NT2/D1 (cell line): ENCODE data around the gene FAM163A.
"Not testable (repeated sequence)": the region's sequence is repeated elsewhere in the genome, so short reads cannot be mapped to it uniquely, and the experiment has no call there.

Experiments
- DNase-seq: peaks from one replicate; pipeline ENCODE4 v3.0.0-alpha.2; 2011; ENCODE audit warnings: low read depth, low spot score
- H3K27me3 ChIP-seq: 2 replicates; pipeline ENCODE4 v1.6.0; 2011; ENCODE audit warnings: mild to moderate bottlenecking; ENCODE audit not compliant: insufficient read length, insufficient read depth
- H3K36me3 ChIP-seq: 2 replicates; pipeline ENCODE4 v1.6.1; 2011; ENCODE audit warnings: mild to moderate bottlenecking, low read length, mixed read lengths; ENCODE audit not compliant: insufficient read depth, insufficient read length
- H3K4me1 ChIP-seq: 2 replicates; pipeline ENCODE4 v1.5.1; 2011; ENCODE audit not compliant: insufficient read depth, insufficient read length
- H3K4me3 ChIP-seq: 2 replicates; pipeline ENCODE4 v1.5.1; 2011; ENCODE audit warnings: low read depth; ENCODE audit not compliant: insufficient read length
- H3K9ac ChIP-seq: 2 replicates; pipeline ENCODE4 v1.6.0; 2011; ENCODE audit warnings: low read depth; ENCODE audit not compliant: insufficient read length
- H3K9me3 ChIP-seq: 2 replicates; pipeline ENCODE4 v1.5.1; 2011; ENCODE audit warnings: mild to moderate bottlenecking, low read length; ENCODE audit not compliant: insufficient read depth
- SUZ12 ChIP-seq: IDR thresholded peaks from 2 replicates; pipeline ENCODE4 v1.6.1; 2011; ENCODE audit not compliant: insufficient read length, insufficient read depth; ENCODE audit errors: extremely low read depth
- YY1 ChIP-seq: IDR thresholded peaks from 2 replicates; pipeline ENCODE4 v1.6.1; 2011; ENCODE audit not compliant: insufficient read length, insufficient read depth
- ZNF274 ChIP-seq: IDR thresholded peaks from 2 replicates; pipeline ENCODE4 v1.6.1; 2011; ENCODE audit warnings: mild to moderate bottlenecking, low read depth, low read length

Gene FAM163A

DNA sequence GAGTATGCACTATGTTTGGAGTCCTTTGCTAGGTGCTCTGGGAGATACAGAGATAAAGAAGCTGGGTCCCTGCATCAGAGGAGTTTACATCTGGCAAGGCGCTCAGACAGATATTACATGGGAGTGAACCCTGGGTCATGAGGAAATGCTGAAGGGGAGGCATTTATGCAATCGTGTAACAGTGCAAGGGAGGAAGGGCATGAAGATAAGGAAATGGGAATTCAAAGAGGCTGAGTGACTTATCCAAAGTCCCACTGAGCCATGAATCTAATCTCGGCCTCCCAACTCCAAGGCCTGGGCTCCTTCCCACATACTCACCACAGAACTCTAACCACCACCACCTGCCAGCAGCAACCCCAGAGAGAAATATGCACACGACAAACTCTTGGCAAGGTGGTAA is 51.6 kb downstream of the FAM163A start:
- no peaks in the 10 kb centered on the region for H3K4me1 ChIP-seq
- no peaks in the 10 kb centered on the region for H3K36me3 ChIP-seq
- DNase-seq = no peak
- no peak overlapping the region for H3K4me3 ChIP-seq
- H3K27me3 ChIP-seq = no peaks in the 10 kb centered on the region
- TF ChIP-seq SUZ12 (no peak), ZNF274 (no peak), YY1 (no peak)
- H3K9ac ChIP-seq = no peak overlapping the region
- H3K9me3 ChIP-seq = no peaks in the 10 kb centered on the region

- Histone ChIP-seq H3K9ac (no peak overlapping the region), H3K4me1 (no peaks in the 10 kb centered on the region), H3K9me3 (no peaks in the 10 kb centered on the region), H3K27me3 (no peaks in the 10 kb centered on the region), H3K4me3 (no peak overlapping the region), H3K36me3 (no peaks in the 10 kb centered on the region)
- DNase-seq = no peak
- TF ChIP-seq ZNF274 (no peak), YY1 (no peak), SUZ12 (no peak)
Observed at GRCh38 chr1:179798213-179798863, 55.2 kb downstream of the FAM163A start.

GRCh38 chr1:179798864-179799516 is 55.9 kb downstream of the FAM163A start:
- Histone ChIP-seq H3K36me3 (no peaks in the 10 kb centered on the region), H3K27me3 (no peaks in the 10 kb centered on the region), H3K9ac (no peak overlapping the region), H3K9me3 (no peaks in the 10 kb centered on the region), H3K4me3 (no peak overlapping the region), H3K4me1 (no peaks in the 10 kb centered on the region)
- no peak for TF ChIP-seq ZNF274
- no peak for TF ChIP-seq YY1
- TF ChIP-seq SUZ12 = no peak
- no peak for DNase-seq

DNA sequence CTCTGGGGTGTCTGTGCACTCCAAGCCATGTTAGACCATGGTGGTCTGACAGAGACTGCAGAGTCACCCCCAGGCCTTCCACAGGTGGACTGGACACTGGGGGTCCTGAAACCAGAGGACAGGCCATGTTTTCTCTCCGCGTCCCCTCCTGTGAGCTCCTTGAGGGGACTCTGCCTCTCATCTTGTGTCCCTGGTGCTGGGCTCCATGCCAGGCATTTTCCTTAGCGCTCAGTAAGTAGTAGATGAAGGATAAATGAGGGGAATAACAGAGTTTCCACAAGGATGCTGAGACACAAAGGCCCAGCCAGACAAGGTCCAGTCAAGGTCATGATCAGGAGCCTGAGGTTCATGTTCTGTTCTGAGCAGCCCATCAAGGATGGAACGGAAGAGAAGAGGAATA is 57.4 kb downstream of the FAM163A start:
- Histone ChIP-seq H3K4me1 (no peaks in the 10 kb centered on the region), H3K27me3 (no peaks in the 10 kb centered on the region), H3K9me3 (no peaks in the 10 kb centered on the region), H3K9ac (no peak overlapping the region), H3K4me3 (no peak overlapping the region), H3K36me3 (no peaks in the 10 kb centered on the region)
- TF ChIP-seq ZNF274 (no peak), SUZ12 (no peak), YY1 (no peak)
- no peak for DNase-seq

DNA sequence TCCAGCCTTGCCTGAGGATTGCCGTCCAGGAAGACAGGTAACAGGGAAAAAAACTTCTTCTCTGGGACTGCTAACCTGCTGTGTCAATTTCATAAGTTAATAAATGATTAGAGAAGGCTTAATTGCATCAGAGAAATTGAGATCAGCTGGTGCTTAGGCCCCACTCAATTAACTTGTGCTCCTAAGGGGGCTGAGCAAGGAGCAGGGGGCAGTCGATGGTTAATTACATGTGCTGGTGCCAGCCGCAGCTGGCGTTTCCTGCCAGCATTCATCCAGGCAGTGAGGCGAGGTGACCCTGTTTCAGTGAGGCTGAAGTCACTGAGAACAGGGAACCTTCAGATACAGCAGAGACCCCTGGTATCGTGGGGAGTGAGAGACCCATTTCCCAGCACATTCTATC is 60.0 kb downstream of the FAM163A start:
- no peak for DNase-seq
- TF ChIP-seq ZNF274 (no peak), SUZ12 (no peak), YY1 (no peak)
- no peaks in the 10 kb centered on the region for H3K27me3 ChIP-seq
- H3K9me3 ChIP-seq = no peaks in the 10 kb centered on the region
- no peaks in the 10 kb centered on the region for H3K36me3 ChIP-seq
- no peak overlapping the region for H3K9ac ChIP-seq
- peaks cover 8% of the 10 kb centered on the region for H3K4me1 ChIP-seq
- H3K4me3 ChIP-seq = no peak overlapping the region

DNA sequence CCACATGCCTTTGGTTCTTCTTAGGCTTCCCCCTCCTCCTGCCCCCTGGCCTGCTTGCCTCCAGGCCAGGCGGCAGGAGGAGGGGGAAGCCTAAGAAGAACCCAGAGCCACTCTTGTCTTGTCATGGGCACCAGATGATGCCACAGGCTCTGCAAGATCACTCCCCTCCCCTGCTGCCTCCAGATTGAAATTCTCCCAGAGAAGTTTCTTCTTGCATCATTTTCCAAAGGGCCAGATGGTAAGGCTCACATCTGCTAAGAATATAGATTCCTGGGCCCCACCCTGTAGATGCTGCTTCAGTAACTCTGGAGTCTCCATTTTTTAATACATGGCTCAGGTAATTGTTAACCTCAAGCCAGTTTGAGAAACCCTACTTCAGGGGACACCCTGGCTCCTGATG is 60.8 kb downstream of the FAM163A start:
- Histone ChIP-seq H3K4me1 (peaks cover 8% of the 10 kb centered on the region), H3K27me3 (no peaks in the 10 kb centered on the region), H3K9me3 (no peaks in the 10 kb centered on the region), H3K9ac (no peak overlapping the region), H3K4me3 (no peak overlapping the region), H3K36me3 (no peaks in the 10 kb centered on the region)
- DNase-seq = no peak
- TF ChIP-seq ZNF274 (no peak), SUZ12 (no peak), YY1 (no peak)

DNA sequence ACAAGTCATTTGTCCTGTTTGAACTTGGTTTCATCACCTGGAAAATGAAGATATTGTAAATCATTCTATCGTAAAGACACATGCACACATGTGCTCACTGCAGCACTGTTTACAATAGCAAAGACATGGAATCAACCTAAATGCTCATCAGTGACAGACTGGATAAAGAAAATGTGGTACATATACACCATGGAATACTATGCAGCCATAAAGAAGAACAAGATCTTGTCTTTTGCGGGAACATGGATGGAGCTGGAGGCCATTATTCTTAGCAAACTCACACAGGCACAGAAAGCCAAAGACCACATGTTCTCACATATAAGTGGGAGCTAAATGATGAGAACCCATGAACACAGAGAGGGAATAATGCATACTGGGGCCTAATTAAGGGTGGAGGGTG is 61.3 kb downstream of the FAM163A start:
- H3K9ac ChIP-seq, DNase-seq, H3K36me3 ChIP-seq, H3K4me1 ChIP-seq, H3K27me3 ChIP-seq, H3K9me3 ChIP-seq, H3K4me3 ChIP-seq: not testable (repeated sequence)
